ENCODE data around the gene GIPC2. TPM values are rescaled to one million over a fixed set of nuclear protein-coding genes. Genes with fewer than 3 reads are reported as not detected.
"Not testable (repeated sequence)": the region's sequence is repeated elsewhere in the genome, so short reads cannot be mapped to it uniquely, and the experiment has no call there.

GIPC2 gene, protein sequence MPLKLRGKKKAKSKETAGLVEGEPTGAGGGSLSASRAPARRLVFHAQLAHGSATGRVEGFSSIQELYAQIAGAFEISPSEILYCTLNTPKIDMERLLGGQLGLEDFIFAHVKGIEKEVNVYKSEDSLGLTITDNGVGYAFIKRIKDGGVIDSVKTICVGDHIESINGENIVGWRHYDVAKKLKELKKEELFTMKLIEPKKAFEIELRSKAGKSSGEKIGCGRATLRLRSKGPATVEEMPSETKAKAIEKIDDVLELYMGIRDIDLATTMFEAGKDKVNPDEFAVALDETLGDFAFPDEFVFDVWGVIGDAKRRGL
- 0.21 TPM for total RNA-seq (2013)
- polyA plus RNA-seq (not detected), polyA minus RNA-seq (not detected in 2 replicates), total RNA-seq (0 to 2.1 (median 0.07) reads per million in 11 experiments)

DNA sequence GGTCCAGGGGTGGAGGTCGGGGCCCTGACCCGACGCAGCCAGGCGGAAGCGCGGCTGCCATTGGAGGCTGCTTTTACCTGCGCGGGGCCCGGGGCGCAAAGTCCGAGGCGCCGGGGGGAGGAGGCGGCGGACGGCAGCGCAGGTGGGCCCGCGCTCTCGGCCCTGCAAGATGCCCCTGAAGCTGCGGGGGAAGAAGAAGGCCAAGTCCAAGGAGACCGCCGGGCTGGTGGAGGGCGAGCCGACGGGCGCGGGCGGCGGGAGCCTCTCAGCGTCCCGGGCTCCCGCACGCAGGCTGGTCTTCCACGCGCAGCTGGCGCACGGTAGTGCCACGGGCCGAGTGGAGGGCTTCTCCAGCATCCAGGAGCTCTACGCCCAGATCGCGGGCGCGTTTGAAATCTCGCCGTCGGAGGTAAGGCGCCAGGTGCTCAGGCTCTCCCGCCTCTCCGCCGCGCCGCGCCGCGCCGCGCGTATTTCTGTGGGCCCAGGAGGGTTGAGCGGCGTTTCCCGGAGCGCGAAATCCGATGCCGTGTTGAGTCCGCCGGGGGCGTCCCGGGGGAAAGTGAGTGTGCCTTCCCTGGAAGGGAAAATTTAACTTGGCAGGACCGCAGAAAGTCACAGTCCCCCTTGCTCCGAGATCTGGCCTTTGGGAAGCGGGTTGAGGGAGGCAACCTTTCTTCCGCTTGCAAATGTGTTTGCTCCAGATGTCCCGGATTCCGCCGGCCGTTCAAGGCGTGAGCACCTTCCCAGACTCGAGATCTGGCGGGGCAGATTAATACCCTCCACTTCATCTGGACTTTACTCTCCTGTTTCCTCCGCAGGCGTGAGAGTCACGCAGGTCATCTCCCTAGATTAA lies at the start of gene GIPC2:
Gene GIPC2 (plus strand): TSS at position 41 of the 853 bp plus-strand sequence. CDS start 129 bp downstream, at position 170.
- Mint-ChIP-seq H3K9me3 (peaks cover 0 to 13% (median 3%) of the 10 kb centered on the region in 7 donors), H3K4me1 (peaks cover 20% of the 10 kb centered on the region), H3K27me3 (ENCODE audit: low read depth in 3 of 3) (peaks cover 37 to 56% (median 47%) of the 10 kb centered on the region in 3 donors), H3K27ac (no peak within 1 kb of the TSS), H3K36me3 (peaks cover 3% of the 10 kb centered on the region in 2 donors), H3K4me3 (peak within 1 kb of the TSS; percentile 82 to 96)
- WGBS (ENCODE audit: insufficient coverage): under 1% methylated on average over 75 of the region's 85 CpGs
- H3K9ac ChIP-seq (ENCODE audit: insufficient read depth, low read length, poor library complexity, severe bottlenecking): peak within 1 kb of the TSS; percentile 29
- intact Hi-C loops (cut with micrococcal nuclease): no loop called here
- H4K20me1 ChIP-seq (ENCODE audit: insufficient read depth, low read length): no peaks in the 10 kb centered on the region
- peak within 1 kb of the TSS; percentile 71 for H2AFZ ChIP-seq (ENCODE audit: insufficient read depth, low read depth, low read length, poor library complexity, severe bottlenecking)
- TF ChIP-seq, protein P1, sequence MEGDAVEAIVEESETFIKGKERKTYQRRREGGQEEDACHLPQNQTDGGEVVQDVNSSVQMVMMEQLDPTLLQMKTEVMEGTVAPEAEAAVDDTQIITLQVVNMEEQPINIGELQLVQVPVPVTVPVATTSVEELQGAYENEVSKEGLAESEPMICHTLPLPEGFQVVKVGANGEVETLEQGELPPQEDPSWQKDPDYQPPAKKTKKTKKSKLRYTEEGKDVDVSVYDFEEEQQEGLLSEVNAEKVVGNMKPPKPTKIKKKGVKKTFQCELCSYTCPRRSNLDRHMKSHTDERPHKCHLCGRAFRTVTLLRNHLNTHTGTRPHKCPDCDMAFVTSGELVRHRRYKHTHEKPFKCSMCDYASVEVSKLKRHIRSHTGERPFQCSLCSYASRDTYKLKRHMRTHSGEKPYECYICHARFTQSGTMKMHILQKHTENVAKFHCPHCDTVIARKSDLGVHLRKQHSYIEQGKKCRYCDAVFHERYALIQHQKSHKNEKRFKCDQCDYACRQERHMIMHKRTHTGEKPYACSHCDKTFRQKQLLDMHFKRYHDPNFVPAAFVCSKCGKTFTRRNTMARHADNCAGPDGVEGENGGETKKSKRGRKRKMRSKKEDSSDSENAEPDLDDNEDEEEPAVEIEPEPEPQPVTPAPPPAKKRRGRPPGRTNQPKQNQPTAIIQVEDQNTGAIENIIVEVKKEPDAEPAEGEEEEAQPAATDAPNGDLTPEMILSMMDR (IDR thresholded peaks at IDR 0.05): no peak
- H3K27ac ChIP-seq (ENCODE audit: low read depth in 1 of 2, low read length in 2 of 2): no peak within 1 kb of the TSS
- peaks cover 44 to 47% of the 10 kb centered on the region in 2 donors for H3K27me3 ChIP-seq (ENCODE audit: control insufficient read depth in 2 of 2, insufficient read depth in 2 of 2, low read length in 2 of 2)
- peak within 1 kb of the TSS; percentile 36 to 77 (median 48) for H3K4me3 ChIP-seq (replicated peaks in 1 of 3; ENCODE audit: low read depth in 2 of 3, low read length in 3 of 3)
- H3K79me2 ChIP-seq (ENCODE audit: insufficient read depth, low read length): no peaks in the 10 kb centered on the region
- H3K9me3 ChIP-seq (replicated peaks in 1 of 2; ENCODE audit: control insufficient read depth in 1 of 2, insufficient read depth in 1 of 2, low read length in 2 of 2): no peaks in the 10 kb centered on the region
- H3K4me1 ChIP-seq (ENCODE audit: control insufficient read depth in 1 of 2, insufficient read depth in 2 of 2, low read length in 2 of 2): peaks cover 9 to 16% of the 10 kb centered on the region in 2 donors
- no peaks in the 10 kb centered on the region for H3K36me3 ChIP-seq (replicated peaks in 1 of 2; ENCODE audit: control insufficient read depth in 1 of 2, insufficient read depth in 2 of 2, low read length in 2 of 2)
- peak within 1 kb of the TSS; percentile 71 for H3K4me2 ChIP-seq (replicated peaks; ENCODE audit: extremely low read depth, low read length, poor library complexity, severe bottlenecking)
- DNase-seq: no peak

DNA sequence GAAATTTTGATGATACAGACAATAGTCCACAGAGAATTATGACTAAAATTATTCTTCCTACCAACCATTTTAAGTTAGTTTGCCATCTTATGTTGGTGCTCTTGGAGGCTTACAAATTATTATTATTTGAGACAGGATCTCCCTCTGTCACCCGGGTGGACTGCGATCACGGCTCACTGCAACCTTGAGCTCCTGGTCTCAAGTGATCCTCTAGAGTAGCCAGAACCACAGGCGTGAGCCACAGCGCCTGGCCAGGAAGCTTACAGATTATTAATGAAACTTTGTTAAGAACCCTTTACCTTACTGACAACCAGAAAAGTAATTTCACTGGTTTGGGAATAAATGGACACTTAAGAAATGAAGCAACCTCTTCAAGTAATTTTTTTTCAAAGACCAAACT lies 49.0 kb upstream of the GIPC2 start:
- Mint-ChIP-seq H3K9me3 (no peaks in the 10 kb centered on the region), H3K4me3 (no peak overlapping the region), H3K27ac (no peak overlapping the region), H3K27me3 (ENCODE audit: low read depth in 3 of 3) (no peaks in the 10 kb centered on the region), H3K4me1 (peaks cover 2% of the 10 kb centered on the region), H3K36me3 (peaks cover 4 to 19% of the 10 kb centered on the region in 2 donors)
- Histone ChIP-seq H3K9me3 (replicated peaks in 1 of 2; ENCODE audit: control insufficient read depth in 1 of 2, insufficient read depth in 1 of 2, low read length in 2 of 2) (no peaks in the 10 kb centered on the region), H3K36me3 (replicated peaks in 1 of 2; ENCODE audit: control insufficient read depth in 1 of 2, insufficient read depth in 2 of 2, low read length in 2 of 2) (peaks cover 0 to 11% of the 10 kb centered on the region in 2 donors), H3K9ac (ENCODE audit: insufficient read depth, low read length, poor library complexity, severe bottlenecking) (no peak overlapping the region), H3K79me2 (ENCODE audit: insufficient read depth, low read length) (no peaks in the 10 kb centered on the region), H3K27ac (ENCODE audit: low read depth in 1 of 2, low read length in 2 of 2) (no peak overlapping the region), H3K4me2 (replicated peaks; ENCODE audit: extremely low read depth, low read length, poor library complexity, severe bottlenecking) (no peak overlapping the region), H3K27me3 (ENCODE audit: control insufficient read depth in 2 of 2, insufficient read depth in 2 of 2, low read length in 2 of 2) (no peaks in the 10 kb centered on the region), H3K4me3 (replicated peaks in 1 of 3; ENCODE audit: low read depth in 2 of 3, low read length in 3 of 3) (no peak overlapping the region), H3K4me1 (ENCODE audit: control insufficient read depth in 1 of 2, insufficient read depth in 2 of 2, low read length in 2 of 2) (no peaks in the 10 kb centered on the region), H2AFZ (ENCODE audit: insufficient read depth, low read depth, low read length, poor library complexity, severe bottlenecking) (no peak overlapping the region), H4K20me1 (ENCODE audit: insufficient read depth, low read length) (no peaks in the 10 kb centered on the region)
- TF ChIP-seq, protein P1 (IDR thresholded peaks at IDR 0.05): no peak
- DNase-seq: no peak
- intact Hi-C loops (cut with micrococcal nuclease): no loop called here
- 100% methylated on average over 3 of the region's 5 CpGs for WGBS (ENCODE audit: insufficient coverage)

DNA sequence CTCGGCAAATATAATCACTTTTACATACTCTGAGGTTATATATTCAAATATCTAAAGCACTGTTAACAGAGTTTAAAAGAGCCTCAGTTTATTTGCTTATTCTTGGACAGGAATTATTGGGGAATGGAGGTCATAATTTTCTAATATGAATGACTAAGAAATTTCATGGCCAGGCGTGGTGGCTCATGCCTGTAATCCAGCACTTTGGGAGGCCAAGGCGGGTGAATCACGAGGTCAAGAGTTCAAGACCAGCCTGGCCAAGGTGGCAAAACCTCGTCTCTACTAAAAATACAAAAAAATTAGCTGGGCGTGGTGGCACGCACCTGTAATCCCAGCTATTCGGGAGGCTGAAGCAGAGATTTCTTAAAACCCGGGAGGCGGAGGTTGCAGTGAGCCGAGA lies 45.2 kb upstream of the GIPC2 start:
- H3K4me2 ChIP-seq (replicated peaks; ENCODE audit: extremely low read depth, low read length, poor library complexity, severe bottlenecking); H3K27ac Mint-ChIP-seq: not testable (repeated sequence)

More for the DNA sequence above, 45.2 kb upstream of the GIPC2 start:
- H3K79me2 ChIP-seq (ENCODE audit: insufficient read depth, low read length); H3K27me3 Mint-ChIP-seq (ENCODE audit: low read depth in 3 of 3); H3K36me3 ChIP-seq (replicated peaks in 1 of 2; ENCODE audit: control insufficient read depth in 1 of 2, insufficient read depth in 2 of 2, low read length in 2 of 2); intact Hi-C loops (cut with micrococcal nuclease); DNase-seq; H3K9me3 ChIP-seq (replicated peaks in 1 of 2; ENCODE audit: control insufficient read depth in 1 of 2, insufficient read depth in 1 of 2, low read length in 2 of 2); H3K9me3 Mint-ChIP-seq; H3K4me3 ChIP-seq (replicated peaks in 1 of 3; ENCODE audit: low read depth in 2 of 3, low read length in 3 of 3); H3K36me3 Mint-ChIP-seq; H3K27me3 ChIP-seq (ENCODE audit: control insufficient read depth in 2 of 2, insufficient read depth in 2 of 2, low read length in 2 of 2); H3K4me3 Mint-ChIP-seq; H4K20me1 ChIP-seq (ENCODE audit: insufficient read depth, low read length); H2AFZ ChIP-seq (ENCODE audit: insufficient read depth, low read depth, low read length, poor library complexity, severe bottlenecking); H3K27ac ChIP-seq (ENCODE audit: low read depth in 1 of 2, low read length in 2 of 2); H3K9ac ChIP-seq (ENCODE audit: insufficient read depth, low read length, poor library complexity, severe bottlenecking): not testable (repeated sequence)
- 97% methylated on average over 9 of the region's 11 CpGs for WGBS (ENCODE audit: insufficient coverage)
- H3K4me1 Mint-ChIP-seq: peaks cover 13% of the 10 kb centered on the region
- H3K4me1 ChIP-seq (ENCODE audit: control insufficient read depth in 1 of 2, insufficient read depth in 2 of 2, low read length in 2 of 2): peaks cover 2 to 13% of the 10 kb centered on the region in 2 donors
